ENCODE results near the gene ACOXL. TPM values are rescaled to one million over a fixed set of nuclear protein-coding genes. Genes with fewer than 3 reads are reported as not detected.

Gene ACOXL
- total and polyA plus RNA-seq, 2 donors (not counting 3 experiments of a cell fraction or from before 2014, with no cell fraction given): not detected

DNA sequence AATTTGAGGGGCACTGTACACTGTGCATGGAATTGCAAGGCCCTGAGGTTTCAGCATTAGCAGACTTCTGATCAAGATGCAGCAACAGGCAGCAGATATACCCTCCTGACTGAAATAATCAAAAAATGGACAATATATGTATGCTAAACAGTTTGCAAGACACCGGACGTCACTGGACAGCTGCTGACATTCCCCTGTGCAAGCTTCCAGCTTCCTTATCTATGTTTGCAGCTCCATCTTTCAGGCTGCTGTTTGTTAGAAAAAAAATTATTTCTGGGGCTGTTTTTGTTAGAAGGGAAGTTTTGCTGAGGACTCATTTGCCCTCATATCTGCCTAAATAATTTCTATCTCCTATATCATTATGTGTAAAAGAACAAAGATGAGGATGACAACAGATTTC, 208.9 kb downstream of the ACOXL start:
- H3K27ac ChIP-seq (ENCODE audit: insufficient read depth, low read depth, low read length): no peak overlapping the region
- no peaks in the 10 kb centered on the region for H3K79me2 ChIP-seq (ENCODE audit: control insufficient read depth, insufficient read depth, low read length)
- dilution Hi-C loops (cut with MboI; ENCODE audit: extremely low pct_ligation_motif_present, low sequenced_read_pairs): no loop called here
- DNase-seq (ENCODE audit: low read depth, low spot score): no peak
- no peak overlapping the region for H3K9ac ChIP-seq (replicated peaks; ENCODE audit: extremely low read depth, insufficient read depth, low read length)
- no peaks in the 10 kb centered on the region for H3K9me3 ChIP-seq (replicated peaks; ENCODE audit: control insufficient read depth, insufficient read depth, low read length)
- no peak for FAIRE-seq
- H3K27me3 ChIP-seq (ENCODE audit: control insufficient read depth in 2 of 2, insufficient read depth in 2 of 2, low read length in 2 of 2): peaks cover 5 to 22% of the 10 kb centered on the region in 2 experiments
- intact Hi-C loops (cut with micrococcal nuclease): no loop called here
- no peak overlapping the region for H3K4me2 ChIP-seq (ENCODE audit: insufficient read depth, low read length)
- no peak overlapping the region for H3K4me3 ChIP-seq (replicated peaks in 1 of 3; ENCODE audit: insufficient read depth in 1 of 3, low read depth in 1 of 3, low read length in 3 of 3)
- TF ChIP-seq MYC (IDR thresholded peaks at IDR 0.05; ENCODE audit: low read depth, low read length): no peak
- no peaks in the 10 kb centered on the region for H3K4me1 ChIP-seq (ENCODE audit: control insufficient read depth, extremely low read depth, insufficient read depth, low read length)
- no TSS peak for BruUV-seq (replicated peaks)
- ChIA-PET CTCF (no interaction called here), POLR2A (no interaction called here)
- H3K9me1 ChIP-seq (replicated peaks; ENCODE audit: control insufficient read depth, extremely low read depth, insufficient read depth, low read length): no peaks in the 10 kb centered on the region
- H3K36me3 ChIP-seq (ENCODE audit: control insufficient read depth in 2 of 2, extremely low read depth in 1 of 2, insufficient read depth in 2 of 2, low read length in 2 of 2): no peaks in the 10 kb centered on the region
- no peak overlapping the region for H2AFZ ChIP-seq (ENCODE audit: low read depth, low read length)
- no peaks in the 10 kb centered on the region for H4K20me1 ChIP-seq (replicated peaks; ENCODE audit: control insufficient read depth, extremely low read depth, insufficient read depth, low read length)

DNA sequence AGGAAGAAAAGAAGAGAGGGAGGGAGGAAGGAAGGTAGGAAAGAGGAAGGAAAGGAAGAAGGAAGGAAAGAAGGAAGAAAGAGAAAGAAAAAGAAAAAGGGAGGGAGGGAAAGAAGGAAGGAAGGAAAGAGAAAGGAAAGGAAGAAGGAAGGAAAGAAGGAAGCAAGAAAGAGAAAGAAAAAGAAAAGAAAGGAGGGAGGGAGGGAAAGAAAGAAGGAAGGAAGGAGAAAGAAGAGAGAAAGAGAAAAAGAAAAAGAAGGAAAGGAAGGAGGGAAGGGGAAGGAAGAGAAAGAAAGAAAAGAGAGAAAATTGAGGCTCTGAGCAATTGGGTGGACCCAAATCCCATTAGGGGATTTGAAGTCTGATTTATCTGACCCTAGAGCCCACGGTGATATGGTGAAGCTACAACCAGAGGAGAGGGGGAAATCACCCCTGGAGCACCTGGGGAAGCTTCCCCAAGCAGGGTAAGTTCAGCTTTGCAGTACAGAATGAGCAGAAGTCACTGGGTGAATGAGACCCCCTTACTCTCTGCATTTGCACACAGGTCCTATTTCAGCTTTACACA, 210.8 kb downstream of the ACOXL start:
- no peaks in the 10 kb centered on the region for H3K4me1 ChIP-seq (ENCODE audit: control insufficient read depth, extremely low read depth, insufficient read depth, low read length)
- no TSS peak for BruUV-seq (replicated peaks)
- no peak for FAIRE-seq
- no peak overlapping the region for H3K4me3 ChIP-seq (replicated peaks in 1 of 3; ENCODE audit: insufficient read depth in 1 of 3, low read depth in 1 of 3, low read length in 3 of 3)
- no peaks in the 10 kb centered on the region for H3K9me3 ChIP-seq (replicated peaks; ENCODE audit: control insufficient read depth, insufficient read depth, low read length)
- peaks cover 9 to 26% of the 10 kb centered on the region in 2 experiments for H3K27me3 ChIP-seq (ENCODE audit: control insufficient read depth in 2 of 2, insufficient read depth in 2 of 2, low read length in 2 of 2)
- H3K79me2 ChIP-seq (ENCODE audit: control insufficient read depth, insufficient read depth, low read length): no peaks in the 10 kb centered on the region
- no peaks in the 10 kb centered on the region for H4K20me1 ChIP-seq (replicated peaks; ENCODE audit: control insufficient read depth, extremely low read depth, insufficient read depth, low read length)
- dilution Hi-C loops (cut with MboI; ENCODE audit: extremely low pct_ligation_motif_present, low sequenced_read_pairs) (no loop called here), intact Hi-C loops (cut with micrococcal nuclease) (no loop called here)
- H3K27ac ChIP-seq (ENCODE audit: insufficient read depth, low read depth, low read length): no peak overlapping the region
- no peak for DNase-seq (ENCODE audit: low read depth, low spot score)
- TF ChIP-seq, protein P1, sequence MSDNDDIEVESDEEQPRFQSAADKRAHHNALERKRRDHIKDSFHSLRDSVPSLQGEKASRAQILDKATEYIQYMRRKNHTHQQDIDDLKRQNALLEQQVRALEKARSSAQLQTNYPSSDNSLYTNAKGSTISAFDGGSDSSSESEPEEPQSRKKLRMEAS (IDR thresholded peaks at IDR 0.05; ENCODE audit: insufficient read depth, insufficient read length): no peak
- TF ChIP-seq POLR2AphosphoS5 (IDR thresholded peaks at IDR 0.05; ENCODE audit: insufficient read depth, low read depth, low read length) (no peak), MYC (IDR thresholded peaks at IDR 0.05; ENCODE audit: low read depth, low read length) (no peak), GATA2 (IDR thresholded peaks at IDR 0.05; ENCODE audit: insufficient read depth, insufficient read length, low read depth, low read length) (no peak), POLR2A (IDR thresholded peaks at IDR 0.05; ENCODE audit: low read depth, low read length) (no peak), JUN (IDR thresholded peaks at IDR 0.05; ENCODE audit: borderline replicate concordance, insufficient read depth, insufficient read length, low read depth) (no peak), EZH2 (IDR thresholded peaks at IDR 0.05; ENCODE audit: borderline replicate concordance, low read depth, low read length, severe bottlenecking) (no peak), FOS (IDR thresholded peaks at IDR 0.05; ENCODE audit: borderline replicate concordance, insufficient read depth, low read length) (no peak)
- TF ChIP-seq, protein P2, sequence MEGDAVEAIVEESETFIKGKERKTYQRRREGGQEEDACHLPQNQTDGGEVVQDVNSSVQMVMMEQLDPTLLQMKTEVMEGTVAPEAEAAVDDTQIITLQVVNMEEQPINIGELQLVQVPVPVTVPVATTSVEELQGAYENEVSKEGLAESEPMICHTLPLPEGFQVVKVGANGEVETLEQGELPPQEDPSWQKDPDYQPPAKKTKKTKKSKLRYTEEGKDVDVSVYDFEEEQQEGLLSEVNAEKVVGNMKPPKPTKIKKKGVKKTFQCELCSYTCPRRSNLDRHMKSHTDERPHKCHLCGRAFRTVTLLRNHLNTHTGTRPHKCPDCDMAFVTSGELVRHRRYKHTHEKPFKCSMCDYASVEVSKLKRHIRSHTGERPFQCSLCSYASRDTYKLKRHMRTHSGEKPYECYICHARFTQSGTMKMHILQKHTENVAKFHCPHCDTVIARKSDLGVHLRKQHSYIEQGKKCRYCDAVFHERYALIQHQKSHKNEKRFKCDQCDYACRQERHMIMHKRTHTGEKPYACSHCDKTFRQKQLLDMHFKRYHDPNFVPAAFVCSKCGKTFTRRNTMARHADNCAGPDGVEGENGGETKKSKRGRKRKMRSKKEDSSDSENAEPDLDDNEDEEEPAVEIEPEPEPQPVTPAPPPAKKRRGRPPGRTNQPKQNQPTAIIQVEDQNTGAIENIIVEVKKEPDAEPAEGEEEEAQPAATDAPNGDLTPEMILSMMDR (IDR thresholded peaks at IDR 0.05; ENCODE audit: extremely low read depth in 1 of 2, insufficient read depth in 1 of 2, low read depth in 1 of 2, low read length in 2 of 2): no peak
- H3K9me1 ChIP-seq (replicated peaks; ENCODE audit: control insufficient read depth, extremely low read depth, insufficient read depth, low read length): no peaks in the 10 kb centered on the region
- H3K9ac ChIP-seq (replicated peaks; ENCODE audit: extremely low read depth, insufficient read depth, low read length): no peak overlapping the region
- H3K36me3 ChIP-seq (ENCODE audit: control insufficient read depth in 2 of 2, extremely low read depth in 1 of 2, insufficient read depth in 2 of 2, low read length in 2 of 2): no peaks in the 10 kb centered on the region
- ChIA-PET POLR2A (no interaction called here), CTCF (no interaction called here)
- no peak overlapping the region for H3K4me2 ChIP-seq (ENCODE audit: insufficient read depth, low read length)
- H2AFZ ChIP-seq (ENCODE audit: low read depth, low read length): no peak overlapping the region
